HEK293T (cell line): ENCODE data around the gene BPTF.
"Not testable (repeated sequence)": the region's sequence is repeated elsewhere in the genome, so short reads cannot be mapped to it uniquely, and the experiment has no call there.

Source experiments
- ARNT ChIP-seq: fragments of 450-650 bp; IDR thresholded peaks from 2 replicates; pipeline ENCODE4 v1.6.1; 2017; ENCODE audit warnings: mild to moderate bottlenecking
- BHLHE40 ChIP-seq: fragments of 450-650 bp; IDR thresholded peaks from 2 replicates; pipeline ENCODE4 v1.6.1; 2016; ENCODE audit warnings: mild to moderate bottlenecking, moderate library complexity, borderline replicate concordance
- FOXA1 ChIP-seq: fragments of 450-650 bp; IDR thresholded peaks from 2 replicates; pipeline ENCODE4 v1.6.1; 2016; ENCODE audit warnings: mild to moderate bottlenecking
- HDGF ChIP-seq: fragments of 450-650 bp; IDR thresholded peaks from 2 replicates; pipeline ENCODE4 v1.6.1; 2017; ENCODE audit warnings: antibody characterized with exemption, borderline replicate concordance
- L3MBTL2 ChIP-seq: fragments of 450-650 bp; conservative IDR thresholded peaks from 2 replicates; pipeline ENCODE4 v1.6.1; 2016; ENCODE audit warnings: mild to moderate bottlenecking
- SP1 ChIP-seq: fragments of 450-650 bp; IDR thresholded peaks from 2 replicates; pipeline ENCODE4 v1.6.1; 2017
- SUZ12 ChIP-seq: fragments of 450-650 bp; IDR thresholded peaks from 2 replicates; pipeline ENCODE4 v1.6.1; 2016; ENCODE audit warnings: mild to moderate bottlenecking
- TARDBP ChIP-seq: fragments of 450-650 bp; IDR thresholded peaks from 2 replicates; pipeline ENCODE4 v1.6.1; 2016
- ZNF384 ChIP-seq: fragments of 450-650 bp; IDR thresholded peaks from 2 replicates; pipeline ENCODE4 v1.6.1; 2016

DNA sequence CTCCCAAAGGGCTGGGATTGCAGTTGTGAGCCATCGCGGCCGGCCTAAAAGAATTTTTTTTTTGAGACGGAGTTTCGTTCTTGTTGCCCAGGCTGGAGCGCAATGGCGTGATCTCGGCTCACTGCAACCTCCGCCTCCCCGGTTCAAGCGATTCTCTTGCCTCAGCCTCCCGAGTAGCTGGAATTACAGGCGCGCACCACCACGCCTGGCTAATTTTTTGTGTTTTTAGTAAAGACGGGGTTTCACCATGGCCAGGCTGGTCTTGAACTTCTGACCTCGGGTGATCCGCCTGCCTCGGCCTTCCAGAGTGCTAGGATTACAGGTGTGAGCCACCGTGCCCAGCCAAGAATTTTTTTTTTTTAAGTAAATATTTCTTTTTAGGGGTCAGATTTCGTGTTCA, 193.2 kb downstream of the BPTF start:
- TF ChIP-seq SP1, TARDBP, ZNF384, ARNT, BHLHE40, L3MBTL2, HDGF, SUZ12, FOXA1: not testable (repeated sequence)
